NCI-H1436 treated with DMSO at 0.1 percent for 48 hours (cell line): ENCODE data around the gene TULP4.
"Not testable (repeated sequence)": the region's sequence is repeated elsewhere in the genome, so short reads cannot be mapped to it uniquely, and the experiment has no call there.

Experiments
- DNase-seq: peaks from one replicate; lab custom pipeline; 2025; lab: John Stamatoyannopoulos, UW

Gene TULP4

DNA sequence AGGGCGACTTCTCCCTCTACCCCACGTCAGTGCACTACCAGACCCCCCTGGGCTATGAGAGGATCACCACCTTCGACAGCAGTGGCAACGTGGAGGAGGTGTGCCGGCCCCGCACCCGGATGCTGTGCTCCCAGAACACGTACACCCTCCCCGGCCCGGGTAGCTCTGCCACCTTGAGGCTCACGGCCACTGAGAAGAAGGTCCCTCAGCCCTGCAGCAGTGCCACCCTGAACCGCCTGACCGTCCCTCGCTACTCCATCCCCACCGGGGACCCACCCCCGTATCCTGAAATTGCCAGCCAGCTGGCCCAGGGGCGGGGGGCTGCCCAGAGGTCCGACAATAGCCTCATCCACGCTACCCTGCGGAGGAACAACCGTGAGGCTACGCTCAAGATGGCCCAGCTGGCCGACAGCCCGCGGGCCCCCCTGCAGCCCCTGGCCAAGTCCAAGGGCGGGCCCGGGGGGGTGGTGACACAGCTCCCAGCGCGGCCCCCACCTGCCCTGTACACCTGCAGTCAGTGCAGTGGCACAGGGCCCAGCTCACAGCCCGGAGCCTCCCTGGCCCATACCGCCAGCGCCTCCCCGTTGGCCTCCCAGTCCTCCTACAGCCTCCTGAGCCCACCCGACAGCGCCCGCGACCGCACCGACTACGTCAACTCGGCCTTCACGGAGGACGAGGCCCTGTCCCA is 190.1 kb downstream of the TULP4 start:
- no peak for DNase-seq

DNA sequence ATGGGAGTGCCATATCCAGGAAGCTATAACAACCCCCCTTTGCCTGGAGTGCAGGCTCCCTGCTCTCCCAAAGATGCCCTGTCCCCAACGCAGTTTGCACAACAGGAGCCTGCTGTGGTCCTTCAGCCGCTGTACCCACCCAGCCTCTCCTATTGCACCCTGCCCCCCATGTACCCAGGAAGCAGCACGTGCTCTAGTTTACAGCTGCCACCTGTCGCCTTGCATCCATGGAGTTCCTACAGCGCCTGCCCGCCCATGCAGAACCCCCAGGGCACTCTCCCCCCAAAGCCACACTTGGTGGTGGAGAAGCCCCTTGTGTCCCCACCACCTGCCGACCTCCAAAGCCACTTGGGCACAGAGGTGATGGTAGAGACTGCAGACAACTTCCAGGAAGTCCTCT is 191.0 kb downstream of the TULP4 start:
- no peak for DNase-seq

DNA sequence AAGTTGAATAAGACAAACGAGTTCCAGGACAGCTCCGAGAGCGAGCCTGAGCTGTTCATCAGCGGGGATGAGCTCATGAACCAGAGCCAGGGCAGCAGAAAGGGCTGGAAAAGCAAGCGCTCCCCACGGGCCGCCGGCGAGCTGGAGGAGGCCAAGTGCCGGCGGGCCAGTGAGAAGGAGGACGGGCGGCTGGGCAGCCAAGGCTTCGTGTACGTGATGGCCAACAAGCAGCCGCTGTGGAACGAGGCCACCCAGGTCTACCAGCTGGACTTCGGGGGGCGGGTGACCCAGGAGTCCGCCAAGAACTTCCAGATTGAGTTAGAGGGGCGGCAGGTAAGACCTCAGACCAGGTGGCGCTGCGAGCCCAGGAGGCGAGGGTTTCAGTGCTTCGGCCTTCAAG is 191.6 kb downstream of the TULP4 start:
- DNase-seq, result no peak

DNA sequence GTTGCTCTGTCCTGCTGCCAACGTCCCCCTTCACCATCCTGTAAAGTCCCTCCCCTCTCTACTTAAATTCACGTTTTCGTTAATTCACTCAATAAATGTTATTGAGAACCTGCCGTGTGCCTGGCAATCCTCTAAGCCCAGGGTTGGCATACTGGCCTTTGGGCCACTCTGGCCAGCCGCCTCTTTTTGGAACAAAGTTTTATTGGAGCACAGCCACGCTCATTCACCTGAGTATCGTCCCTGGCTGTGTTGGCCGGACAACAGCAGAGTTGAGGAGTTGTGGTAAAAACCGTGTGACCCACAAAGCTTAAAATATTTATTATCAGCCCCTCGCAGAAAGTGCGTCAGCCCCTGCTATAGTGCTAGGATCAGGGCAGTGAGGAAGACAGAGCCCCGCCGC is 192.9 kb downstream of the TULP4 start:
- no peak for DNase-seq

DNA sequence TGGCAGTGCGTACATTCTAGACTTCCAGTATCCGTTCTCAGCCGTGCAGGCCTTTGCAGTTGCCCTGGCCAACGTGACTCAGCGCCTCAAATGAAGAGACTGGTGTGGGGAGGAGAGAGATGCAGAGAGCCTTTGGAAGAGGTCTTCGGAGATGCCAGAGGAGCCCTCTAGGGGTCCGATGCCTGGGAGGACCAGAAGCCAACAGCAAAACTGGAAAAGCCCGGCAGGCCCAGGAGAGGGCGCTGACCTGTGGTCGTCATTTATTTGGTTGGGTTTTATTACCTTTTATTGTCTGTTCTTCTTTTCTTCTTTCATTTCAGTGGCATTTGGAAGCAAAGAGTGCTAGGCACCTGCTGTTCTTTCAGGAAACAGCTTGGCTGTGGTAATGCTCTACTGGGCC is 194.3 kb downstream of the TULP4 start:
- no peak for DNase-seq

DNA sequence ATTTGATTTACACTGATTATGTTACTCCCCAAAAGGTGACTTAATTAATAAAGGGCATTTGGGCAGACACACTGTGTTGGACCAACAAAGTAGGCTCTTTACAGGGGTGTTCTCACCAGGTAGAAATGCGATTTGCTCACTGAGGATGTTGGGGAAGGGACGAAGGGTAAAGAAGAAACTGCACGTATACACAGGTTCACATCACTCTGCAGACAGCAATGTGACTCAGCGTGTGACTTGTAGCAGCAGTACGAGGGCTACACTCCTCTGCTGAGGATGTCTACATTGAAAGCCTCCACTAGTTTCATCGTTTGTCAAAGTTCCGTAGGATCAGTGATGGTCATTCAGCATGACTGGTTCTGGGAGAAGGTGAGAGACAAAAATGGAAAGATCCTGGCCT is 194.9 kb downstream of the TULP4 start:
- no peak for DNase-seq

DNA sequence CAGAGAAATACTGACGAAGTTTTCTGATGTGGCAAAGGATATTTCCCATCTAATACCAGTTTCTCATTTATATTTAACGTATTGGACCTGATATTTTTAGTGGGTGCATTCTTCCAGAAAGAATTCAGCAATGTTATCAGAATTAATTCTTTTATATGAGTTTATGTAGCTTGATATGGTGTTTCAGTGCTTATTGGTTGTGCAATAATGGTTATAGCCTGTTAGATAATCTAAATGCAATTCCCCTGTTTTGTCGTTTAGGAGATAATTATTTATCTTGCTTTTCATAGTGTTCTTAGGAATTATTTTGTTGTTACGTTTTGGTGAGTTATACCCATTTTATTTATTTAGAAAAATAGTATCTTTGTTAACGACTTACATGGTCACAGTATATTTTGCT is 196.2 kb downstream of the TULP4 start:
- DNase-seq, result no peak

DNA sequence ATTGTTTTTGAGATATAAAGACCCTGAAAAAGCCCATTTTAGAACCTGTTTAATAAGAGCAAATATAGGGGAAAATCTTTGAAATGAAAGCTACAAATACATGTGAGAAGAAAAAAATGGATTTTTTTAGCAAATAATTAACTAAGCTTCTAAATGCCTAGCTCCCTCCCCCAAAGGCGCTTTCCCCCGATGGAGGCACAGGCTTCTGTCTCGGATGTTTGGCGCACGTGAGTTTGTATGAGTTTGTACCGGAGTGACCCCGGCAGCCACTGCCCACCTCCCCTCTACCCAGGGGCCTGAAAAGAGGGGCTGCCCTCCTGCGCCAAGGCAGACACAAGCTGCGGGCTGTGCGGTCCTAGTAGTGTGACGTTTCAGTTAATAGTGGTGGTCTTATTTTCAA is 197.2 kb downstream of the TULP4 start:
- no peak for DNase-seq

DNA sequence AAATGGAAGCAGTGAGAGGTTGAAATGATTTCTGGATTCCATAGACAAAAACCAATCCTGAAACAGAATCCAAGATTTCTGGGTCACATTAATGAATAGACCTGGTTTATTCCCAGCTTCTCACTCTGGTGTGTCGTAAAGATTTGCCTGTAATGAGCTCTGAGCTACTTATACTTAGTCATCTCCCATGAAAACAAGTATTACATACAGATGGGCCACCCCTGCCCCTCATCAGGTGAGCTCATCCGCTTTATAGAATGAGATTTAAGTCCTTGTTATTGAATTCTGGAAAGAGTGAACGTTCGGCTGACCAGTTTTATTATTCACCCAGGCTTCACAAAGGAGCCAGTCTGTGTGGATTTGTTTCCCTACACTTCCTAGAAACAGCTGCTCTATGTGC is 200.5 kb downstream of the TULP4 start:
- DNase-seq, result no peak

DNA sequence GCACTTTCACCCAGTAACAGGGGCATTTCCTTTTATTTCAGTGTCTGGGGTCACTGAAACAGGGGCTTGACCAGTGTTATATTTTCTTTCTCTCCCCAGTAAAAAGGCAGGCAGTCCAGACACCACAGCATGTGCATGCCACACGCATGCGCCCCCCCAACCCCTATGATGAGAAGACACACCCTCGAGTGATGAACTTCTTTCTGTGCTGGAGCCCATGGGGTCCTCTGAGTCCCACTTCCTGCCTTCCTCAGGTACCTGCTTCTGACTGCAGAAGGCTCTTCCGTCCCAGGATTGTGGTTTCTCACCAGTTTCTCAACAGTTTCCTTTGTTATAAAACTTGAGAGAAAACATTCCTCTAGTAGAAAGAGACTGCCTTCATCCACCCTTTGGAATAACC is 201.9 kb downstream of the TULP4 start:
- no peak for DNase-seq

DNA sequence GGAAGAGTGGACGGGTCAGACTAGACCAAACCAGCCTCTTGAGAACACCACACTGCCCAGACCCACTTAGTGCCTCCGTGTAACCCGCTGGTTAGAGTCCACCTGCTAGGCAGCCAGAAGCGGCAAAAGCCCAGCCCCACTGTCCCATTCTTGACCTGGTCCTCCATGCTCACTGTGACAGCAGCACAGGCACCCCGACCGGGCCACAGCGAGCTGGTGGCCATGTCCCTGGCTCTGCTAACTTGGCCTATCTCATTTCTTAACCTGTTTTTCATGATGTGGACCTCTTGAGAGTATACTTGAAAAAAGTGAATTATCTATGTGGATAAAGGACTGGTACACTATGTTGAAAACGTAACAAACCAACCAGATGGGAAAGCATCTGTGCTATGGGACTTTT is 202.7 kb downstream of the TULP4 start:
- DNase-seq, result no peak

DNA sequence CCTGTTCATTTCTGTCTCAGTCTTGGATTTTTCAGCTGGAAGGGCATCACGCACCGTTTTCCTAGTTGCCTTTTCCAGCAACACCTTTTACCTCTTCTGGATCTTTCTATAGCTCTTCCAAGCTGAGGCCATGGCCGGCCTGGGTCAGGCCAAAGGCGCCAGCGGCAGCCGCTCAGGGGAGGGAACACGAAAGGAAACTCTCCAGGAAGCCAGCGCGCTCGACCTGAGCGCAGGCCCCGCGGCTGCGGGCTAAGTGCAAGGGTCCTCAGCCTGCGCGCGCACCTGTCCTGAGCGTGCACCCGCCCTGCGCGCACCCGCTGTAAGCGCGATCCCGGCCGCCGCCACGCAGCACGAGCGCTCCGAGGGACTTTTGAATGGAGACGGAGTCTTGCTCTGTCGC is 203.8 kb downstream of the TULP4 start:
- DNase-seq, result no peak

DNA sequence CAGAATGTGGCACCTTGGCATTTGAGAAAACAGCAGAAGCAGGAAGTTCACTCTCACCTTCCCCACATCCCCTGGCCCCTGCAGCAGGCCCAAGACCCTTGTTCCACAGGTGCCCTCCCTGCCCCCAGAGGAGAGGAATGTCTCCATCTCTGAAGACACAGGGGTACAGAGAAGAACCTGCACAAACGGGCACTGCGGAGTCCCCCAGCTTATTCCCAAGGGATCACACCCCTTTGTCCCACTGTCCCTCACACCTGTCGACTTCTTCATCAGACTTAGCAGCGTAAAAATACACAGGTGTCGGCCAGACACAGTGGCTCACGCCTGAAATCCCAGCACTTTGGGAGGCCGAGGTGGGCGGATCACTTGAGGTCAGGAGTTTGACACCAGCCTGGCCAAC is 204.8 kb downstream of the TULP4 start:
- DNase-seq, result no peak

DNA sequence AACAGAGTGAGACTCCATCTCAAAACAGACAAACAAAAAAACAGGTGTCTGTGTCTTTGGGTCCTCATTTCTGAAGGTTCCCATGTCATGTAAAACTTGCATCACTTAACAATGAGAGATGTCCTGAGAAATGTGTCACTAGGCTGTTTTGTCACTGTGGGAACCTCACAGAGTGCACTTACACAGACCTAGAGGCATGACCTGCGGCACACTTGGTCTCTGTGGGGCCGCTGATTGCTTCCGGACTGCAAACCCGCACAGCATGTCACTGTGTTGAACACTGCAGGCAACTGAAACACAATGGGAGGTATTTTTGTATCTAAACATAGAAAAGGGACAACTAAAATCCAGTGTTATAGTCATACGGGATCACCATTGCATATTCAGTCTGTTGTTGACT is 205.3 kb downstream of the TULP4 start:
- no peak for DNase-seq

DNA sequence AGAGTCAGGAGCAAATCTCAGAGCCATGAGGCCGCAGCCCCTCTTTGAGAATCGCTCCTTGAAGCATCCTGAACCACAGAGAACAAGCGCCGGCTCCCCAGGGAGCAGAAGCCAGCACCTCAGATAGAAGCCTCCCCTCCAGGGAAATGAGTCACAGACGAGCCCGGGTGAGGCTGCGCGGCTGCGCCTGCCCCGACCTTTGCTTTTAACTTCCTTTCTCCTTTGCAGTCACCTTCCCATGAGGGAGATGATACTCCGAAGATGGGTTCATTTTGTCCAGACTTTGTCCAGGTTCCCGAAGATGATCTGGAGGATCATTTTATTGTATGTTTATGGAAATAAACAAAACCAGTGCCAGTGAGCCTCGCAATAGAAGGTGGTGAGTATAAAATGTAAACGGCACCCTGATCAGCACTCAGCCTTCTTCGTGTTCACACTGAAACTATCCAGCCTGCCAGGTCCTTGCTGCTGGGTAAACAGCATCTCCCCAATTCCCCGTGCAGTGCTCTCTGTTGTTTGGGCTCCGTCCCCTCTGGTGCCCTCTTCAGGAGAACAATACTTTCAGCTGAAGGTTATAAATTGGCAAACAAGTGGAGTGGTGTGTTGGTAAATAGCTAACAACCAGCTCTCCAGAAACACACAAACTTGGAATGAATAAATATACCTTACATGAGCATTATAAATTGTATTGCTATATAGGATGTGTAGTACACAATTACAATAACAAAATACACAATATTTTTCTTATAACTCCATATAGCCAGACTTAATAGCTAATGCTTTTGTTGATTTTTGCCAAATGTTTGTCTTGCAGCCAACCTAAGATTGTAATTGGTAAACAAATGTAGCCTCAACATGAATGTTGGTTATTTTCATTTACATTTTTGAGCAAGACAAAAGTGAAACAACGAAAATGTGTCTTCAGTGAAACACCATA is 206.2 kb downstream of the TULP4 start:
- DNase-seq, result peak; percentile 72

DNA sequence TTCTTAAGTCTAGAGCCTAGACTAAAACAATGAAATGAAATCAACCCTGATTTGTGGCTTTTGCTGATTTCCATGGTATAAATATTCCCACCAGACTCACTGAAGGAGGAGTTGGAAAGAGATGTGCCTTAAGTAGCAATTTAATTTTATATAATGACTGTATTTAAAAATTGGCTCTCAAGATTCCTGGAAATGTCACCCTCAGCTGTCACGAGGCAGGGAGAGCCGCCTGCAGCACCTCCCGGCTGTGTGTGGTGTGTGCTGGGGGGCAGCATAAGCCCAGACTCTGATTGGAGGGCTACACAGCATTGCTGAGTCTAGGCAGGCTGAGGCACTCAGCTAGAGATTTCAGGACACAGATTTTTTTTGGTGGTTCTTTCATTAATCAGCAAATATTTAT is 207.0 kb downstream of the TULP4 start:
- DNase-seq, result no peak

DNA sequence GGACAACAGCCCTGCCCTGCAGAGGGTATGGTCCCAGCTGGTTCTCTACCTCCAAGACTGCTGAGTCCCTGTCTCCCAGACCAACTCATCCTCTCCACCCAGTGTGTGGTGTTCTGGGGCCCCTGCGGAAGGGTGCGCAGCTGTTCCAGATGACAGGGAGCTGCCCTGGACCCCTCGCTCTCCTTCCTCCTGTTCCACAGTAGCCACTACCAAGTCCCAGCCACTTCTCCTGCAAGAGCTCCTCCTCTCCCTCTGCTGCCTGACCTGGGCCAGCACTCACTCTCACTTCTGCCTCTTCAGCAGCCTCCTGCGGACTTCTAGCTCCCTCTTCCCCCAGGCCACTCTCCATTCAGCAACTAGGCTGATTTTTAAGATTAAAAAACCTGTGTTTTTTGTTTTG is 207.5 kb downstream of the TULP4 start:
- DNase-seq, result no peak

DNA sequence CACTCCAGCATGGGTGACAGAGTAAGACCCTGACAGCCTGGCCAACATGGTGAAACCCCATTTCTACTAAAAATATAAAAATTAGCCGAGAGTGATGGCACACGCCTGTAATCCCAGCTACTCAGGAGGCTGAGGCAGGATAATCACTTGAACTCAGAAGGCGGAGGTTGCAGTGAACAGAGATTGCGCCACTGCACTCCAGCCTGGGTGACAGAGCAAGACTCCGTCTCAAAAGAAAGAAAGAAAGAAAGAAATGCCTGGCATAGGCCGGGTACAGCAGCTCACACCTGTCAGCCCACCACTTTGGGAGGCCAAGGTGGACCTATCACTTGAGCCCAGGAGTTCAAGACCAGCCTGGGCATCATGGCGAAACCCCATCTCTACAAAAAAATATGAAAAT is 208.7 kb downstream of the TULP4 start:
- DNase-seq, result not testable (repeated sequence)

DNA sequence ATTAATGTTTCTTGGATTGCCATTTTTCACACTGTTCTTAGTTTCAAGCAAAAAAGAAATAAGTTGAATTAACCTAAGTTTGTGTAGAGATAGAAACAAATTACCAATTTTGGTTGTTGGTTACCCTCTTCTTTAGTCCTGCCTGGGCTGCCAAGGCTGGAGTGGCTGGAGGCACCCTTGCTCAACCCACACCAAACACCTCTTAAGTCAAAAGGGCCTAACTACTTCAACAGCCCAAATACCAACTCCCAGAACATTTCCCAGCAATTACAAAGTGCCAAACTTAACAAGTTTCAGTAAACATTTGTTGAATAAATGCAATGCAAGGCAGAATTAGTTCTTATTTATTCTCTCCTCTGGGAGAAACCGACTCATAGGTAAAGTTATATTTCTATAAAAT is 209.5 kb downstream of the TULP4 start:
- no peak for DNase-seq

DNA sequence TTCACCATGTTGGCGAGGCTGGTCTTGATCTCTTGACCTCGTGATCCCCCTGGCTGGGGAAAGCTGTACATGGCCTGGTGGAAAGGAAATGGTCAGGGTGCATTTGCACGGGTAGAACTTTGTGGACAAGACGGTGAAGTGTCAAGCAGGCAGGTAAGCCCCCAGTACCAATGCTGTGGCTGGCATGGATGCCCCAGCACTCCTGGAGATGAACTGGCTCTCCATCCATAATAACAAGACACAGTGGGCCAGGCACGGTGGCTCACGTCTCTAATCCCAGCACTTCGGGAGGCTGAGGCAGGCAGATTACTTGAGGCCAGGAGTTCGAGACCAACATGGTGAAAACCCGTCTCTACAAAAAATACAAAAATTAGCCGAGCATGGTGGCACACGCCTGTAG is 210.4 kb downstream of the TULP4 start:
- DNase-seq, result no peak

DNA sequence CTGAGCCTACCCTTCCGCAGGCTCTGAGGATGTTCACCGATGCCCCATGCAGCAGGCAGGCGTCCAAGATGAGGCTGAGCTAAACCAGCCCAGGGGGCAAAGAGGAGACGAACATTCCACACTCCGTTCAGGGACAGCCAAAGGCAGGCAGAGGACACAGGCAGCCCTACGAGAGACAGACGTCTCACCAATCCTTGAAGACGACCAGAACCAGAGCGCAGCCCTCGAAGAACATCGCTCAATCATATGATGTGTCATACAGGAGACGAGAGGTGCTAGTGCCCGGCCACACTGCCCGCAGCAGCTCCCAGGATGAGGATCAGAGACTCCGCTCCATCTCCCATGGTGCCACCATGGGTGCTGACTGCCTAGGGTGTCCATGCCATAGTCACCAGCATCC is 212.0 kb downstream of the TULP4 start:
- DNase-seq, result no peak

DNA sequence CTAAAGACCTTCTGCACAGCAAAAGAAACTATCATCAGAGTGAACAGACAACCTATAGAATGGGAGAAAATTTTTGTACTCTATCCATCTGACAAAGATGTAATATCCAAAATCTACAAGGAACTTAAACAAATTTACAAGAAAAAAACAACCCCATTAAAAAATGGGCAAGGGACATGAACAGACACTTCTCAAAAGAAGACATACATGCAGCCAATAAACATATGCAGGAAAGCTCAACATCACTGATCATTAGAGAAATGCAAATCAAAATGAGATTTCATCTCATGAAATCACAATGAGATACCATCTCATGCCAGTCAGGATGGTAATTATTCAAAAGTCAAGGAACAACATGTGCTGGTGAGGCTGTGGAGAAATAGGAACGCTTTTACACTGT is 215.6 kb downstream of the TULP4 start:
- DNase-seq, result not testable (repeated sequence)

DNA sequence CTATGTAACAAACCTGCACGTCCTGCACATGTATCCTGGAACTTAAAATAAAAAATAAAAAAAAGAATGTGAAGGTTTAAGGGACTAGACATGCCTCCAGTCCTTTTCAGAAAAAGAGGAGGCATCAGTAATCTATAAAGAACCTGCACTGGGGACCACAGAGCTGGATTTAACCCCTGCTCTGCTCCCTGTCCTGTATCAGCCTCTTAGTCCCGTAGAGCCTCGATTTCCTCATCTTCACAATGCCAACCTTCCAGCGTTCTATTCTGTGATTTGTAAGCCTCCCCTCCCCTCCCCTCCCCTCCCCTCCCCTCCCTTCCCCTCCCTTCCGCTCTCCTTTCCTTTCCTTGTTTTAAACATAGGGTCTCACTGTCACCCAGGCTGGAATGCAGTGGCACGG is 216.6 kb downstream of the TULP4 start:
- no peak for DNase-seq

DNA sequence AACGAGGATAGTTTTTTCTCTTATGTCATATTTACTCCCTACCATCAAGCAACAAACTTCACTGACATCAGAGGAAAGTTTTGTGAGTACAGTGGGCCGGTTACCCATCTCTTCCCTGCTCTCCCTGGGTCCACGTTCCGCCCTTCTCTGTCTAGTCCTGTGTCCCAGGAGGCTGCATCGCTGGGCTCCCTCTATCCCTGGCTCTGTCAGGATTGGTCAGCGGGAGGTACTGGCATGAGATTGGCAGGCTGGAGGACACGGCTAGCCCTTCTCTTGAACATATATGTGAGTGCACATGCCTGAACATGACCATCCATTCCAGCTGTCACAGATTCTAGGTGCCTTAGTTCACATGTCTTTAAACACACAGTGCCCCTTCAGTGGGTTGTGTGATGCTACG is 217.4 kb downstream of the TULP4 start:
- DNase-seq, result no peak
